Gastrocnemius medialis (tissue), 4 donors: ENCODE data around the gene RADIL.

Experiments used
- POLR2A ChIP-seq, 2 donors: fragments of 450-650 bp; IDR thresholded peaks; one replicate each; pipeline ENCODE4 v1.6.1; 2017; ENCODE audit warnings: antibody characterized with exemption in 2 of 2, mild to moderate bottlenecking in 2 of 2, moderate library complexity in 2 of 2
- TF ChIP-seq, protein P1 (sequence below), 5 experiments: fragments of 450-650 bp in 3 of 5; fragments of 200-600 bp in 2 of 5; sonication (generic) in 2 of 5; IDR thresholded peaks in 4 of 5; conservative IDR thresholded peaks in 1 of 5; 1 replicate in 4 of 5; 2 replicates in 1 of 5; pipeline ENCODE4 v1.5.1; 2016 to 2019; ENCODE audit warnings: antibody characterized with exemption in 5 of 5, mild to moderate bottlenecking in 3 of 5, moderate library complexity in 3 of 5

GRCh38 chr7:4754433-4755010, 129.0 kb downstream of the RADIL start:
- no peak for TF ChIP-seq POLR2A (IDR thresholded peaks at IDR 0.05)
- TF ChIP-seq, protein P1, sequence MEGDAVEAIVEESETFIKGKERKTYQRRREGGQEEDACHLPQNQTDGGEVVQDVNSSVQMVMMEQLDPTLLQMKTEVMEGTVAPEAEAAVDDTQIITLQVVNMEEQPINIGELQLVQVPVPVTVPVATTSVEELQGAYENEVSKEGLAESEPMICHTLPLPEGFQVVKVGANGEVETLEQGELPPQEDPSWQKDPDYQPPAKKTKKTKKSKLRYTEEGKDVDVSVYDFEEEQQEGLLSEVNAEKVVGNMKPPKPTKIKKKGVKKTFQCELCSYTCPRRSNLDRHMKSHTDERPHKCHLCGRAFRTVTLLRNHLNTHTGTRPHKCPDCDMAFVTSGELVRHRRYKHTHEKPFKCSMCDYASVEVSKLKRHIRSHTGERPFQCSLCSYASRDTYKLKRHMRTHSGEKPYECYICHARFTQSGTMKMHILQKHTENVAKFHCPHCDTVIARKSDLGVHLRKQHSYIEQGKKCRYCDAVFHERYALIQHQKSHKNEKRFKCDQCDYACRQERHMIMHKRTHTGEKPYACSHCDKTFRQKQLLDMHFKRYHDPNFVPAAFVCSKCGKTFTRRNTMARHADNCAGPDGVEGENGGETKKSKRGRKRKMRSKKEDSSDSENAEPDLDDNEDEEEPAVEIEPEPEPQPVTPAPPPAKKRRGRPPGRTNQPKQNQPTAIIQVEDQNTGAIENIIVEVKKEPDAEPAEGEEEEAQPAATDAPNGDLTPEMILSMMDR (IDR thresholded peaks at IDR 0.05 in 4 of 5, conservative IDR thresholded peaks at IDR 0.05 in 1 of 5), result no peak
